Body of pancreas (tissue), 4 donors: Measurements from ENCODE around the gene NACC2. TPM values are rescaled to one million over a fixed set of nuclear protein-coding genes. Genes with fewer than 3 reads are reported as not detected.
"Not testable (repeated sequence)": the region's sequence is repeated elsewhere in the genome, so short reads cannot be mapped to it uniquely, and the experiment has no call there.

Experiments
- ATAC-seq: fragments of 150-250 bp; one replicate; pipeline ENCODE4 v1.9.1; 2016
- DNase-seq, 4 donors: peaks; one replicate each; pipeline ENCODE4 v3.0.0-alpha.2; 2019
- H3K27ac ChIP-seq, 4 donors: fragments of 200-600 bp; sonication (generic); 1 replicate in 3 of 4; 2 replicates in 1 of 4; pipeline versions ENCODE4 v1.5.1 to v1.6.1; 2016 to 2019; ENCODE audit warnings: mild to moderate bottlenecking in 1 of 4, mixed read lengths in 1 of 4, moderate library complexity in 1 of 4
- H3K27me3 ChIP-seq, 2 donors: fragments of 200-600 bp; sonication (generic); one replicate each; pipeline ENCODE4 v1.6.0; 2016; ENCODE audit warnings: mild to moderate bottlenecking in 1 of 2
- H3K36me3 ChIP-seq, 2 donors: fragments of 200-600 bp; sonication (generic); replicated peaks in 1 of 2; 2 replicates each; pipeline ENCODE4 v1.5.1; 2016; ENCODE audit warnings: low read depth in 2 of 2; ENCODE audit not compliant: insufficient read depth in 1 of 2
- H3K4me1 ChIP-seq: fragments of 200-600 bp; sonication (generic); one replicate; pipeline ENCODE4 v1.6.0; 2016
- H3K4me3 ChIP-seq, 2 donors: fragments of 200-600 bp; sonication (generic); 1 replicate in 1 of 2; 2 replicates in 1 of 2; pipeline ENCODE4 v1.5.1; 2016 to 2019
- H3K9me3 ChIP-seq, 3 donors: fragments of 200-600 bp; sonication (generic); 1 replicate in 2 of 3; 2 replicates in 1 of 3; pipeline ENCODE4 v1.5.1; 2016
- CTCF ChIP-seq, 7 experiments: fragments of 450-650 bp in 4 of 7; fragments of 200-600 bp in 3 of 7; sonication (generic) in 3 of 7; IDR thresholded peaks; one replicate each; pipeline ENCODE4 v1.5.1; 2016 to 2019; ENCODE audit warnings: antibody characterized with exemption in 7 of 7
- POLR2A ChIP-seq, 3 donors: fragments of 450-650 bp; IDR thresholded peaks; one replicate each; pipeline ENCODE4 v1.6.1; 2016; ENCODE audit warnings: antibody characterized with exemption in 3 of 3, mild to moderate bottlenecking in 2 of 3
- WGBS, 2 donors: methylation state at CpG; one replicate each; pipeline ENCODE4 v1.1.5; 2017; 5-methylcytosine and 5-hydroxymethylcytosine counted together
- intact Hi-C: fragments of 100-400 bp; cut with DNase I; formaldehyde crosslinking; loops from one replicate; pipeline ENCODE4 v1.15.1; 2023
- total RNA-seq, 2 donors: library from RNA; depleted of rRNA; stranded (reverse); fragments of >200 nt; gene quantifications; one replicate each; pipeline ENCODE4 v1.1.0, GENCODE V29; 2016

The NACC2 gene
- total RNA-seq, 2 donors from 2014 or later, result 16.6 to 21.1 TPM

- 70 to 85% methylated on average over 24 to 26 of the region's 26 CpGs for WGBS, 2 donors
- Histone ChIP-seq H3K27me3 (no peaks in the 10 kb centered on the region), H3K36me3 (no peaks in the 10 kb centered on the region), H3K27ac (no peak overlapping the region), H3K4me3 (no peak overlapping the region), H3K4me1 (peaks cover 17% of the 10 kb centered on the region), H3K9me3 (no peaks in the 10 kb centered on the region)
- ATAC-seq (no peak), DNase-seq (no peak)
- intact Hi-C loops, result no loop called here
- TF ChIP-seq POLR2A (IDR thresholded peaks at IDR 0.05) (no peak), CTCF (IDR thresholded peaks at IDR 0.05) (no peak)
Observed at GRCh38 chr9:136075881-136076678, 19.0 kb downstream of the NACC2 start.

GRCh38 chr9:136075134-136075841 is 19.8 kb downstream of the NACC2 start:
- WGBS, 2 donors, result 86 to 91% methylated on average over 24 to 35 of the region's 35 CpGs
- intact Hi-C loops, result no loop called here
- no peak overlapping the region for H3K27ac ChIP-seq
- H3K9me3 ChIP-seq, result no peaks in the 10 kb centered on the region
- DNase-seq (no peak), ATAC-seq (no peak)
- no peaks in the 10 kb centered on the region for H3K36me3 ChIP-seq
- no peak for TF ChIP-seq POLR2A (IDR thresholded peaks at IDR 0.05)
- H3K4me1 ChIP-seq, result peaks cover 11% of the 10 kb centered on the region
- no peaks in the 10 kb centered on the region for H3K27me3 ChIP-seq
- no peak overlapping the region for H3K4me3 ChIP-seq

- no peaks in the 10 kb centered on the region for H3K27me3 ChIP-seq
- TF ChIP-seq CTCF (IDR thresholded peaks at IDR 0.05) (no peak), POLR2A (IDR thresholded peaks at IDR 0.05) (no peak)
- H3K9me3 ChIP-seq, result no peaks in the 10 kb centered on the region
- H3K36me3 ChIP-seq, result no peaks in the 10 kb centered on the region
- H3K4me1 ChIP-seq, result peaks cover 6% of the 10 kb centered on the region
- intact Hi-C loops, result no loop called here
- no peak overlapping the region for H3K27ac ChIP-seq
- no peak overlapping the region for H3K4me3 ChIP-seq
- ATAC-seq (no peak), DNase-seq (no peak)
- WGBS, 2 donors, result 89 to 92% methylated on average over 6 to 28 of the region's 28 CpGs
Observed at GRCh38 chr9:136074706-136075105, 20.4 kb downstream of the NACC2 start.

- WGBS, 2 donors, result 83 to 88% methylated on average over 19 to 22 of the region's 22 CpGs
- intact Hi-C loops, result no loop called here
- H3K27ac ChIP-seq, result no peak overlapping the region
- no peaks in the 10 kb centered on the region for H3K36me3 ChIP-seq
- H3K4me1 ChIP-seq, result no peaks in the 10 kb centered on the region
- ATAC-seq (no peak), DNase-seq (no peak)
- TF ChIP-seq POLR2A (IDR thresholded peaks at IDR 0.05) (no peak), CTCF (IDR thresholded peaks at IDR 0.05) (no peak)
- H3K27me3 ChIP-seq, result no peaks in the 10 kb centered on the region
- no peaks in the 10 kb centered on the region for H3K9me3 ChIP-seq
- H3K4me3 ChIP-seq, result no peak overlapping the region
Observed at GRCh38 chr9:136062657-136063439, 32.2 kb downstream of the NACC2 start.

GRCh38 chr9:136061916-136062315 is 33.2 kb downstream of the NACC2 start:
- H3K4me3 ChIP-seq, DNase-seq, H3K4me1 ChIP-seq, ATAC-seq, H3K36me3 ChIP-seq, H3K27me3 ChIP-seq, H3K9me3 ChIP-seq, intact Hi-C loops, H3K27ac ChIP-seq: not testable (repeated sequence)
- WGBS, 2 donors, result 90 to 92% methylated on average over 8 of the region's 8 CpGs
